Activated CD4-positive, alpha-beta T cell treated with anti-CD3 and anti-CD28 coated beads for 1 hour (primary cell): ENCODE results near the gene RAB8B.

Source experiments
- DNase-seq: peaks from one replicate; pipeline ENCODE4 v3.0.0-alpha.2; 2020

RAB8B gene

DNA sequence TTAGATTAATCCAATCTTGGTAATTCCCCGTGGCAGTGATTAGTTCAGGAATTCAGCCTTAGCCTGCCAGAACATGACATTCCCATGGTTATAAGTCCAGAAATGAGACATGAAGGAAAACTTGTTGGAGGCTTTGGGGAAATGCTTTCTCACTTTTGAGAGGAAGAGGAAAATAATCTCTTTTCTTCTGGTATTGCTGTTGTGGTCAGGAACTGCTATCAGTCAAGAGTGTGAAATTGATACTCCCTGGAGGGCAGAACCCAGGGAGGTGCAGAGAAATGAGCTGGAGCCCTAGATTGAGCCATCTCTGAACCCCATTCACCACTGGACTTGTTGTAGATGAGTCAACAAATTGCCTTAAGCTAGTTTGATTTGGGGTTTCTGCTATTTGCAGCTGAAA, 49.4 kb downstream of the RAB8B start:
- DNase-seq, result no peak

DNA sequence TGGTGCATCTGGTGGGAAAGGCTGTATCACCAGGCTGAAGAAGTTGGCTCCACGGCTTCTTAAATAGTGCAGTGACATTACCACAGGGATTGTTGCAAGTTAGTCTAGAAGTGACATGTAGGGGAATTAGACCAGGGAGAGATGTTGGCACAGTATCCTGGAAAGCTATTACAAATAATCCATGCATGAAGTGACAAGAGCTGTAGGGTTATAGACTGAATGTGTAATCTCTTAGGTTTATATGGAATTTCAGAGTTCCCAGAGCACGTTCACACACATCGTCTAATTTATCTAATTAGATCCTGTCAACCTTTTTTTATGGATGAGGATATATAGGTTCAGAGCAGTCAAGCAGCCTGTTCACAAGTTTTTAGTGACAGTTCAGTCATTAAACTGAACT, 50.7 kb downstream of the RAB8B start:
- no peak for DNase-seq

DNA sequence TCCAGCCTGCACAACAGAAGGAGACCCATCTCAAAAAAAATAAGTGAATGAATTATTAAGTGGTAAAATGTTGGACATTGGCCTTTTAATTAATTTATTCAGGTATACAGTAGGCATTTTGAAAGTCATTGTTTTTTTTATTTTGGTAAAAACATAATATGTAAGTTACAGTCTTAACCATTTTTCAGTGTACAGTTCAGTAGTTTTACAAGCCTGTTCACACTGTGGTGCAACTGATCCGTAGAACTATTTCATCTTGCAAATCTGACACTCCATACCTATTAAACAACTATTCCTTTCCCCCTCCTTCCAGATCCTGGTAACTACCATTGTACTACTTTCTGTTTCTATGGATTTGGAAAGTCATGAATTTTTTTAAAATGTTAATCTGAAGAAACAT, 51.9 kb downstream of the RAB8B start:
- no peak for DNase-seq

DNA sequence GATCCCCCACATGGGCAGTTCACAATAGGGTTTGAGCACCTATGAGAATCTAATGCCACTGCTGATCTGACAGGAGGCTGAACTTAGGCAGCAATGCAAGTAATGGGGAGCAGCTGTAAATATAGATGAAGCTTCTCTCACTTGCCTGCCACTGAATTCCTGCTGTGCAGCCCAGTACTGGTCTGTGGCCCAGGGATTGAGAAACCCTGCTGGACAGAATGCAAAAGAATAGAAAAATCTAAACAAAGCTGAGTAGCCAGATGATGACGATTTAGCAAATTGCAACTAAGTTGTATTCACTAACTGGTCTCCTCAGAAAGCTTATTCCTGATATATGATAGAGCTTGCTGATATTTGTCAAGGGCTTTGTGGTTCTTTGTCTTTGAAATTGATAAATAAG, 53.7 kb downstream of the RAB8B start:
- DNase-seq, result no peak

DNA sequence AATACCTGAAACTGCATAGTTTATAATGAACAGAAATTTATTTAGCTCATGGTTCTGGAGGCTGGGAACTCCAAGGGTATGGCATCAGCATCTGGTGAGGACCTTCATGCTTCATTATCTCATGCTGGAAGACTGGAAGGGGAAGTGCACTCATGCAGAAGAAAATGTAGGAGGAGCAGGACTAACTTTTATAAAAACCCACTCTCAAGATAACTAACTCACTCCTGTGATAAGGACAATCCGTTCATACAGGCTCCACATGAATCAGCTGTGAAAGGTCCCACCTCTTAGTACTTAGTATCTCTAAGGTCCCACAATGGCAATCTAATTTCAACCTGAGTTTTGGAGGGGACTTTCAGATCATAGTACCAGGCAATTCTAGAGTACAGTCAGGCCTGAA, 54.4 kb downstream of the RAB8B start:
- no peak for DNase-seq

DNA sequence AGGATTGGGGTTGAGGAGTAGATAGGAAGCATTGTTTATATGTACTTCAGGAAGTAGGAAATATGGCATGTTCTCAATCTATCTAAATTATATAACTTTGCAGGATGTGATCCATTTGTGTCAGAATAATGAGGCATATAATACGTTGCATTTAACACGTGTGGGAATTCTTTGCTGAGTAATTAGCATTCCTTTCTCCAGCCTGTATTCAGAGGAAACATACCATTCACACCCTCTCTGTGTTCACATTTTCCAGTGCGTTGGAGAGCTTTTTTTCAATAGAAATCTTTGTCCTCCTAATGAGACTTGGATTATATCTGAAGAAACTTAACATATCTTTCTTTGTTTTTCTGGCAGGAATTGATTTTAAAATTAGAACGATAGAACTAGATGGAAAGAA, 55.0 kb downstream of the RAB8B start:
- DNase-seq, result no peak

DNA sequence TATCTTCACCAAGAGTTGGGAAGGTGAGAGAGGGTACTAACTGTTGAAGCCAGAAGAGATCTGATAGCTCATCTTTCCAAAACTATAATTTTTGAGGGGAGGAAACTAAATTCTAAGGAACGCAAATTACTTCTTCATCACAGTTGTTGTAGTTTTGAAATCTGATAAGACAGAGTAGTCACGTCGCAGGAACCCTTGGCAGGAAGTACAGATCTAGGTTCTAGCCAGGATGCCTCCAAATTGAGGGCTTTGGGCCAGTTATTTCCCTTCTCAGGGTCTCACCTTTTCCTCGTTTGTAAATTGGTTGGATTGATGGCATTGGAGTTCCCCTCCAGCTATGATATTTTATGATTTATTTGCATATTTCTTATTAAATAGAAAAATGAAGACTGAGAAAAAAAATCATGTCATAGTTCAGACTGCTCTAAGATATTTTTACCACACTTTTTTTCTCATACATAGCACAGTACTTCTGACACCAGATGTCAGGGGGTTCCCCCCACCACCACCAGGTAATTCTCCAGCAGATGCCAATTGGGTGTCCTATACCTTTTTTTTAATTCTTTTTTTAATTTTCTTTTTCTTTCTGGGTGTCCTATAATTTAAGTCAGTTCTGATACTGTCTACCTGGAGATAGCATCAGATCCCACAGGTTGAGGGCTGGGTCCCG, 55.7 kb downstream of the RAB8B start:
- DNase-seq, result no peak

DNA sequence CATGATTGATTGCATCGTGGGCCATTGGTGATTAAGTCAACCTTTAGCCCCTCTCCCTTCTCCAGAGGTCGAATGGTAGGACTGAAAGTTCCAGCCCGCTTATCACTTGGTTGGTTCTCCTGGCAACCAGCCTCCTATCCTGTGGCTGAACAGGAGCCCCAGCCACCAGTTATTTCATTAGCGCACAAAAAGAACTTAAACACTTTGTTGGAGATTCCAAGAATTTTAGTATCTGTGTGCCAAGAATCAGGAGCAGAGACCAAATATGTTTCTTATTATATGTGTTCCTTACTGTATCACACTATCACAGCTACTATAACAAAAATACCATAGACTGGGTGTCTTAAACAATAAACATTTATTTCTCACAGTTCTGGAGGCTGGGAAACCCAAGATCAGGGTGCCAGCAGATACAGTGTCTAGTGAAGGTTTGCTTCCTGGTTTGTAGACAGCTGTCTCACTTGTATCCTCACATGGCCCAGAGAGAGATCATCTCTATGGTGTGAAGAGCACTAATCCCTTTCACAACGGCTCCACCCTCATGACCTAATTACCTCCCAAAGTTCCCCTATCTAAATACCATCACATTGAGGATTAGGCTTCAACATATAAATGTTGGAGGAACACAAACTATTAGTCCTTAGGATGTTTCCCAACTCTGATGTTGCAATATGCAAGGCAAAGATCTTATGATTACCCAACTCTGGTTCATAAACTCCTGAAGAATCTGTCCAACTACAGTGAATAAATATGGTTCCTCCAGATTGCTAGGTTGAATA, 57.5 kb downstream of the RAB8B start:
- DNase-seq, result no peak

DNA sequence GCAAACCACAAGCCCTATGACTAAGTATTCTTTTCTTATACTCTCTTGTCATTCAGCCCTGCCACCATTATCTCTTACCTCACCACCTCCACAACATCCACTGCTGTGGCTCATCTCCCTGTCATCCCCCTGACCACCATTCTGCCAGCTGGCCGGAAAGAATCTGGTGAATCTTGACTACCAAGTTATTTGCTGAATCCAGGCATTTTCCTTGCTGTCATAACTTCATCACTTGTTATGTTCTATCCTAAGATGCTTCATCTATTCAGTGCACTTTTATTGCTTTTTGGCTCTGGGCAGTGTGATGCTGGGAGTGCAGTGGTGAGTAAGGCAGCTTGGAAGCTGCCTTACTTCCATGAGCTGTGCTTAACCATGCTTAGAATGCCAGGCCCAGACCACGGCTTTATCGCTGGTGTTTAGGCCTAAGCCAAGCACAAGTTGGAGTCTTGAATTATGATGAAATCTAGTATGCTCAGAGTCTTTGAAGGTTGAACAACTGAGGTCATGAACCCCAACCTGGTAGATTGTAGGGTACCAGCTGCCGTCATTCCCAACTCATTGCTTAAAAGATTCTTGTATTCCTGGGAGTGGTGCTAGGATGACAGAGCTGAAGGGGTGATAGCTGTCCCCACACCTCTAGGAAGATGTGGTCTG, 61.0 kb downstream of the RAB8B start:
- DNase-seq, result no peak

DNA sequence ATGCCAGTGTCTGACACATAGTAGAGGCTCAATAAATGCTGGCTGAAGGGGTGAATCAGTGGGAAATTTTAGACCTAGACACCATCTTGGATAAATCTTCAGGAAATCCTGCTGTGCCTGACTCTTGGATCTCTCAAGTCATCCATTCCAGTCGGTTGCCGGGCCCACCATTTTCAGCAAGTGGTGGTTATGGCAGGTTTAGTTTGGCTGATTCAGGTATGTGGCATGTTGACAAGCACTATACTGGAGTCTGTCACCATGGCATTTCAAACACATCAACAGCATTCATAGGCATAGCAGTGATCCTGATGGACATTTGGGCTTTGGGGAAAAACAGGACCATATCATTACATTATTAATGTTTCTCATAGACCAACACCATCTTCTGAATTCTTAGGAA, 62.3 kb downstream of the RAB8B start:
- DNase-seq, result no peak

DNA sequence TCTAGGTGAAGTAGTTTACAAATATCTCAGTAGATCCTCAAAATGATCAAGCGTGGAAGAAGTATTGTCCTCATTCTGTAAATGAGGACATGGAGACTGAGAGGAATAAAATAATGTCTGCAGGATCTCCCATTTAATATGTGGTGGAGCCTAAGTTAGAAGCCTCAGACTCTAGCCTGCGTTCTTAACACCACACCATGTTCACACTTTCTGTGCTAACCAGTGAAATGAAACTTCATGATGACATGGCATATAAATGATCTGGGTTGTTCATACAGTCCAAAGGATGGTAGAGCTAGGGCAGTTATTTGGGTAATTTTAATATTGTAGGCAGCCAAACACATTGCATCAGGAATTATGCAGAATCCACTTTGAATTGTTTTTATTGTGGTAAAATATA, 62.9 kb downstream of the RAB8B start:
- no peak for DNase-seq

DNA sequence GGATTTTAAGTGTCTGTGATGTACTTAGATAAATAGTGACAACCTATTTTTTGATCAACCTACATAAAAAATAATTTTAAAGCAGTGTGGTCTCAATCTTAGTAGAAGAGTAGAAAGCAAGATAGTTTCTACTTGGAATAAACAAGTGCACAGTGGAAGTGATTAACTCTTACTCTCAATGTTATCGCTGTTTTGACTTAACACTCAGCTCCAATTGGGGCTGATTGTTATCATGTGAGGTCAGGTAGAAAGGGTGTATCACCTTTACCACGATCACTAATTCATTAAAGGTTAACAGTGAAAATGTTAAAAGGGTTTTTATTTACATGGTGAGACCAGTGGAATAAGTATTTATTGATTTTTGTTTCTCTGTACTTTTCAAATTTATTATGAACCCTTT, 65.6 kb downstream of the RAB8B start:
- DNase-seq, result no peak

DNA sequence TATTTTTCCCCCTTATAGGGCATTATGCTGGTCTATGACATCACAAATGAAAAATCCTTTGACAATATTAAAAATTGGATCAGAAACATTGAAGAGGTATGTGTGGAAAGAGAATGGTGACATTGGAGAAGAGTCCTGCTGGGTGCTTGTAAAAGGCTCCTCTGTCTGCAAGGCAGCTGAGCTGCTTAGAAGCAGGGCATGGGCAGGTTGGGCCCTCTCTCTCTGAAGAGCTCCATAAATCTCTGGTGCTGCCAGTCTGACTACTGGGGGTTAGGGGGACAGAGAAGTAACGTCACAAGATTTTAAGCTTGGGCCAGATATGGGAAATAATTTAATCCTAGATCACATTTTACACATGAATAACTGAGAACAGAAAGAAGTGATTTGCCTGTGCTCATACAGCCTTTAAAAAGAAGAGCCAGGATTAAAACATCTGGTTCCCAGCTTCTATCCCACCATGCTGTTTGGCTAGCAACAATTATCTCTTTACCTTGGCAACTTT, 66.1 kb downstream of the RAB8B start:
- no peak for DNase-seq

DNA sequence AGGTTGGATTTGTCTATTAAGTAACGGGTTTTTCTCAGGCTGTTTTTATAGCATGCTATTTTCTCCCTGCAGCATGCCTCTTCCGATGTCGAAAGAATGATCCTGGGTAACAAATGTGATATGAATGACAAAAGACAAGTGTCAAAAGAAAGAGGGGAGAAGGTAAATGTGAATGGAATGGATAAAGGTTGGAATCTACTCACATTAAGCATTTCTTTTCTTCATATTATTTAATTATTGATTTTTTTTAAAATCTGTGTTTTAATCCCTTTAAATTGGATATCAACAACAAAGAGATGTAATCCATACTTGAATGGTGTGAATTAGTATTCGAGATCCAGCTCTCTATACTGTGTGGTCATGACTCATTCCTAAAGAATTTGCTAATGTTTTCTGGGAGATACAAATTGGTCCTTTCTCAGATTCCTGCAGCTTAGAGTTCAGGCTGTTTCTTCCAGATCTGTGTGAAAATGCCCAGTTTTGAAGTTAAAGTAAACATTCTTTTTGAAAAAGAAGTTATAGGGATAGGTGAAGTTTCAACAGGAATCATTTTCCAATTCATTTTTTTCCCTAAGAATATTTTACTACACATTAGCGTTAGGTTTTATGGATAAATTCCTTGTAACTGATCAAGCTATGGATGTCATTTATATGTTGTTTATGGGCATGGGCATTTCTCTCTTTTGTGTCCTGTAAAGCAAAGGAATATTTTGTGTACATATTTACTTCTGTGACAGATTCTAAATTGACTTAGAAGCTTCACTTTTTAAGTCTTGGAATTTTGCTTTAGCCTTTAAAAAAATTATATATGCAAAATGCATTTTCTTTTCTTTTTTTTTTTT, 67.2 kb downstream of the RAB8B start:
- no peak for DNase-seq

DNA sequence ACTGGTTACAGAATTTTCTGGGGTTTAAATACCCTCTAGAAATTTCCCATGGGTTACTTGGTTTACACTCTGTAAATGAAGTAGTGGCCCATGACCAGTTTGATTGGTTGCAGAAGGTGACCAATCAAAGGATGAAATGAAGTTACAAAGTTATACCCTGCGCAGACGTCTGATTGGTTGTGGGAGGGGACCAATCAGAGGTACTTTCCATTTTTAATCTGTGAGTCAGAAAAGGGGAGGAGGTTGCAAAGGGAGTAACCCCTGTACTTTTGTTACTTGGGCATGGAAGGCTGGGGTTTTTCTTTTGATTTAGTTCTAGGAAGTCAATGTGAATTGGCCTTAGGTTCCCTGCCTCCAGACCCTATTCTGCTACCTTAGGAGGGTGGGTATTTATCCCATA, 69.3 kb downstream of the RAB8B start:
- DNase-seq, result no peak

DNA sequence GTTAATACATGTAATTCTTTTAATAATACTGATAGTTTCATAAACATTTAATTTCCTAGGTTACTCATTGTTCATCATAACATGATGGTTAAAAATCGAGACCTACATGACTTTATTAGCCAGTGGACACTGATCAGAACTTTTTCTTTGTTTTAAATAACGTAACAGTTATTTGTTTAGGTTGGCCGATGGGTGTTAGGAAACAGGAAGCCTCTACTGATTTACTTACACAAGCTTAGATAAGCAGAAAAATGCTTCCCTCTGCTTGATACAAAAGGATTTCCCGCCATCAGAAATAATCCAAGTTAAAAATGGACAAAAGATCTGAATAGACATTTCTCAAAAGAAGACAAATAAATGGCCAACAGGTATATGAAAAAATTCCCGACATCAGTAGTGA, 71.4 kb downstream of the RAB8B start:
- DNase-seq, result no peak

DNA sequence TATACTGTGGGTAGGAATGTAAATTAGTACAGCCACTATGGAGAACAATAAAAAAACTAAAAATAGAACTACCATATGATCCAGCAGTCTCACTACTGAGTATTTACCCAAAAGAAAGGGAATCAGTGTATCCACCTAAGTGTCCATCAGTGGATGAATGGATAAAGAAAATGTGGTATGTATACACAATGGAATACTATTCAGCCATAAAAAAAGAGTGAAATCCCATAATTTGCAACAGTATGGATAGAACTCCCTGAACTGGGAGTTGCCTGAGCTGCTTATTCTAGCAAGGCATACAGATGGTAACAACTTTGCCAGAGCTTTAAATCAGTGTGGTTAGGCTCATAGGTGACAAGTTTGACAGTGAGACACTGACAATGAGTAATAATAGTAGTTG, 71.9 kb downstream of the RAB8B start:
- DNase-seq, result no peak

DNA sequence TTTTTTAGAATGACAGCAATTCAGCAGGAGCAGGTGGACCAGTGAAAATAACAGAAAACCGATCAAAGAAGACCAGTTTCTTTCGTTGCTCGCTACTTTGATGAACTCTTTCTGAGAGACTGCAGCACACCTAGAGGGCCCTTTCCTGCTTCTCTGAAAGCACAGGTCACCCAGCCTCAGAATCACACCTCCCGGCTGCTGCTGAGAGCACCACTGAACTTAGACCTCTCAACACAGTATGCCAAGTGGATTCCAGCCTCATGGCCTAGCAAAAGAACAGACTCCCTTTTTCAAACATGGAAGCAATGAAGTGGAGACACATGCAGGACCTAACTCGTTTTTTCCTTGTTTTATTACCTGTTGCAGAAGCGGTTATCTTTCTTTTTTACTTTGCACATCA, 74.1 kb downstream of the RAB8B start:
- DNase-seq, result no peak

DNA sequence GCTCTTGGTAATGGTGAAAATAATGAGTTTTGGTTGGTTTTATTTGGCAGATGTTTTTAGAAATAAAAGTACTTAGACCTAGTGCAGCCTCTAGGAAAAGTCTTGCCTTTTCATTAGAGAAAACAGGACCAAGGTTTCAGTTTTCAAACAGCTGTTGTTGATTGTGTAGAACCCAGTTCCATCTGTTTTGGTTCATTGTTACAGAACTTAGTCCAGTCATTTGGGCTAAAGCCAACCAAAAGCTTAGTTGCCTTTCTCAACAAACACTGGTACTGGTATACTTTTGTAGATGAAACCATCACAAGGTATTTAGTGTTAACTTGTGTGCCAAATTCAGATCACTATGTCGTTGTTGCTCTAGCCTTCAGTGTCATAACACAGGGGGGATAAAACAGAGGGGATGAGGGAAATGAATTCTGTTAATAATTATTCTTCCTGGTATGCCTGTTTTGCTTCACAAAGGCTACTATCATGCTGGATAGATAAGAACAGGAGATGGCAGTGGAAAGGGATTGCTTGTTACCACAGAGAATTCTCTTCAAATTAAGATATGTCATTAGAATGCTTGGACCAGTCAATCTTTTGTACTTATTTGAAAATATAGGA, 75.4 kb downstream of the RAB8B start:
- no peak for DNase-seq

DNA sequence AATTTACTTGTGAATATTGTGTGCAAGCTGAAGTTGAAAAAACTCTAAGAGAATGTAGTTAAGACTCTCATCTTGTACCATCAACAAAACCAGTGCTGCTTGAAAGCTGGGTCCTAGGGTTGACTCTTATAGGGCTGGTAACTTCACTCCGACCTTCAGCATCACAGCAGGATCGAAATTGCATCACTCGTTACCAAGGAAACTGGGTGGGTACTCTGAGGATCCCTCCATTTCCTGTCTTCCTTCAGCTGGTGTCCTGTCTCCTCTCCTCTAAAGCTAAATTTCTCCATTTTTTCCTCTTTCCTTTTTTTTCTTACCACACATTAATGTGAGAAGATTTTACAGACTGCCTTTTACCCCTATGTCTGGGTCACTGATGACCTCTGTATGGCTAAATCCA, 85.0 kb downstream of the RAB8B start:
- no peak for DNase-seq

DNA sequence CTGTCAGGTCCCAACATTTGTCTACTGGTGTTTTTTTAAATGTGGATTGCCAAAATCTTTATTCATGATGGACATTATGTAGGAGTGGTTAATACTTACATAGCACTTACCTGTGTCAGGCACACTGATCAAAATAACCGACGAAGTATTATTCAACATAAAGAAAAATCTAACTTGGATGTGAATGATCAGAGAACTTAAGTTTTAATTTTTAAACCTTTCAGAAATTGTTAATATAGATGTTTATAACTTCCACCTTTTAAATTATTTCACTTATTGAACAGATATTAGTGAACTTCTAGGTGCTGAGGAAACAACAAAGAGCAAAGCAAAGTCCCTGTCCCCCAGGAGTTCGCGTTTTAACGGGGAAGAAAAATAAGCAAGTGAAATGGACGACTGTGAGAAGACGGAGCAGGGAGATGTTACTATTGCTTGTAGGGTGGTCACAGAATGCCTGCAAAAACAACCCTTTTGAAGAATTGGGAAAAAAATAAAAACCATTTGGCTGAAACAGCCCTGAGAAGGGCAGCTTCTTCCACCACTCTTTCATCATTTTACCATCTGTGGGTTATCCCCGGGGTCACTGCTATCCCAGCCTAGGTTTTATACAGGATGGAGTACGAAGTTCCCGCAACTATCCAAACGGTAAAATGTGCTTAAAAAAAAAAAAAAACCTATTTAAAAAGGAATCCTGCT, 87.1 kb downstream of the RAB8B start:
- DNase-seq, result no peak
